Embryonic facial prominence (tissue), 1 donor: ENCODE data around the gene SRP14.

Experiments
- DNase-seq: peaks from one replicate; pipeline ENCODE4 v3.0.0-alpha.2; 2016; ENCODE audit errors: extremely low spot score

Gene SRP14

GRCh38 chr15:40067921-40068624 lies 29.1 kb upstream of the SRP14 start:
- DNase-seq: no peak

- no peak for DNase-seq
These were observed 27.6 kb upstream of the SRP14 start for GRCh38 chr15:40066589-40066988.

- DNase-seq: no peak
These were observed 26.2 kb upstream of the SRP14 start for GRCh38 chr15:40065166-40065565.

- no peak for DNase-seq
These were observed 25.4 kb upstream of the SRP14 start for GRCh38 chr15:40064231-40064894.

- no peak for DNase-seq
These were observed 24.6 kb upstream of the SRP14 start for GRCh38 chr15:40063563-40064011.

- no peak for DNase-seq
These were observed 24.0 kb upstream of the SRP14 start for GRCh38 chr15:40062816-40063562.

GRCh38 chr15:40061212-40061901 lies 22.4 kb upstream of the SRP14 start:
- no peak for DNase-seq

GRCh38 chr15:40060236-40060961 lies 21.4 kb upstream of the SRP14 start:
- DNase-seq: no peak

GRCh38 chr15:40059821-40060220 lies 20.8 kb upstream of the SRP14 start:
- no peak for DNase-seq

GRCh38 chr15:40058476-40059140 lies 19.6 kb upstream of the SRP14 start:
- no peak for DNase-seq

- DNase-seq: no peak
These were observed 16.8 kb upstream of the SRP14 start for GRCh38 chr15:40055576-40056293.

GRCh38 chr15:40054855-40055575 lies 16.0 kb upstream of the SRP14 start:
- DNase-seq: no peak

- DNase-seq: peak; percentile 31
These were observed 15.5 kb upstream of the SRP14 start for GRCh38 chr15:40054605-40054854.

- DNase-seq: no peak
These were observed 15.0 kb upstream of the SRP14 start for GRCh38 chr15:40053831-40054604.

GRCh38 chr15:40053079-40053830 lies 14.3 kb upstream of the SRP14 start:
- no peak for DNase-seq

GRCh38 chr15:40052604-40053003 lies 13.6 kb upstream of the SRP14 start:
- DNase-seq: no peak

GRCh38 chr15:40051616-40052415 lies 12.8 kb upstream of the SRP14 start:
- DNase-seq: no peak
